ENCODE results near the gene CD1D.

GRCh38 chr1:158185770-158186169 lies 5.1 kb downstream of the CD1D start:
- TF ChIP-seq, protein P1, sequence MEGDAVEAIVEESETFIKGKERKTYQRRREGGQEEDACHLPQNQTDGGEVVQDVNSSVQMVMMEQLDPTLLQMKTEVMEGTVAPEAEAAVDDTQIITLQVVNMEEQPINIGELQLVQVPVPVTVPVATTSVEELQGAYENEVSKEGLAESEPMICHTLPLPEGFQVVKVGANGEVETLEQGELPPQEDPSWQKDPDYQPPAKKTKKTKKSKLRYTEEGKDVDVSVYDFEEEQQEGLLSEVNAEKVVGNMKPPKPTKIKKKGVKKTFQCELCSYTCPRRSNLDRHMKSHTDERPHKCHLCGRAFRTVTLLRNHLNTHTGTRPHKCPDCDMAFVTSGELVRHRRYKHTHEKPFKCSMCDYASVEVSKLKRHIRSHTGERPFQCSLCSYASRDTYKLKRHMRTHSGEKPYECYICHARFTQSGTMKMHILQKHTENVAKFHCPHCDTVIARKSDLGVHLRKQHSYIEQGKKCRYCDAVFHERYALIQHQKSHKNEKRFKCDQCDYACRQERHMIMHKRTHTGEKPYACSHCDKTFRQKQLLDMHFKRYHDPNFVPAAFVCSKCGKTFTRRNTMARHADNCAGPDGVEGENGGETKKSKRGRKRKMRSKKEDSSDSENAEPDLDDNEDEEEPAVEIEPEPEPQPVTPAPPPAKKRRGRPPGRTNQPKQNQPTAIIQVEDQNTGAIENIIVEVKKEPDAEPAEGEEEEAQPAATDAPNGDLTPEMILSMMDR (IDR thresholded peaks at IDR 0.05; ENCODE audit: insufficient read depth, low read length, poor library complexity, severe bottlenecking): no peak
- no peak for TF ChIP-seq EZH2phosphoT487 (conservative IDR thresholded peaks at IDR 0.05; ENCODE audit: low read length)

Measured in SU-DHL-6 (cell line).